Activated naive CD8-positive, alpha-beta T cell treated with anti-CD3 and anti-CD28 coated beads, Interleukin-2, amount 10 ng/mL, durations not matched to agents 7 days and 5 days (primary cell): ENCODE results near the gene FXYD3. TPM values are rescaled to one million over a fixed set of nuclear protein-coding genes. Genes with fewer than 3 reads are reported as not detected.

Experiments
- ATAC-seq: fragments of 150-1000 bp; cut with Tn5 transposase; one replicate; pipeline ENCODE4 v1.10.0; 2021; ENCODE audit warnings: low read depth, moderate library complexity
- POLR2A ChIA-PET: fragments of 350-600 bp; sonication (Branson Sonifier 250); formaldehyde crosslinking; loops from one replicate; lab custom pipeline; 2021; ENCODE audit warnings: antibody characterized with exemption; lab: Charles Lee
- DNase-seq: peaks from one replicate; pipeline ENCODE4 v3.0.0; 2021
- H3K27ac Mint-ChIP-seq: one replicate; pipeline ENCODE4 v1.8.0; 2022; ENCODE audit warnings: mild to moderate bottlenecking, mixed read lengths
- H3K27me3 Mint-ChIP-seq: one replicate; pipeline ENCODE4 v1.8.0; 2022; ENCODE audit warnings: mild to moderate bottlenecking, moderate library complexity, mixed read lengths
- H3K36me3 Mint-ChIP-seq: one replicate; pipeline ENCODE4 v1.8.0; 2021; ENCODE audit warnings: mild to moderate bottlenecking, mixed read lengths
- H3K4me1 Mint-ChIP-seq: one replicate; pipeline ENCODE4 v1.8.0; 2021; ENCODE audit warnings: mixed read lengths
- H3K4me3 Mint-ChIP-seq: one replicate; pipeline ENCODE4 v1.8.0; 2022; ENCODE audit warnings: mild to moderate bottlenecking, moderate library complexity, mixed read lengths
- H3K9me3 Mint-ChIP-seq: one replicate; pipeline ENCODE4 v1.8.0; 2021; ENCODE audit warnings: mixed read lengths
- total RNA-seq, 2 experiments: library from RNA; stranded (reverse); gene quantifications; one replicate each; pipeline ENCODE4 v1.2.3, GENCODE V29; 2021

Gene FXYD3
- total RNA-seq, 2 experiments from 2014 or later = not detected

- peaks cover 86% of the 10 kb centered on the region for H3K36me3 Mint-ChIP-seq
- ATAC-seq = no peak
- peaks cover 31% of the 10 kb centered on the region for H3K9me3 Mint-ChIP-seq
- H3K27me3 Mint-ChIP-seq = no peaks in the 10 kb centered on the region
- no peak overlapping the region for H3K27ac Mint-ChIP-seq
- no peak for DNase-seq
- peaks cover 33% of the 10 kb centered on the region for H3K4me1 Mint-ChIP-seq
- POLR2A ChIA-PET = no interaction called here
- H3K4me3 Mint-ChIP-seq = no peak overlapping the region
Measured at GRCh38 chr19:35164418-35164817, 48.8 kb downstream of the FXYD3 start.

GRCh38 chr19:35165200-35166058, 49.8 kb downstream of the FXYD3 start:
- POLR2A ChIA-PET = interaction anchor here (0.6 to 2.3 kb wide), 3 partner anchors 8 to 54 kb away, joined by 3 to 19 read pairs (median 4); partner anchors contain the start of gene FXYD5

GRCh38 chr19:35166100-35167063, 50.8 kb downstream of the FXYD3 start:
- H3K4me3 Mint-ChIP-seq = peak overlapping the region; percentile 56
- peaks cover 34% of the 10 kb centered on the region for H3K4me1 Mint-ChIP-seq
- peaks cover 25% of the 10 kb centered on the region for H3K9me3 Mint-ChIP-seq
- H3K27ac Mint-ChIP-seq = peak overlapping the region; percentile 91
- peaks cover 81% of the 10 kb centered on the region for H3K36me3 Mint-ChIP-seq
- ATAC-seq = no peak
- POLR2A ChIA-PET = interaction anchor here (0.6 to 2.4 kb wide), 5 partner anchors 9 to 55 kb away, joined by 3 to 19 read pairs (median 5); partner anchors contain the start of gene FXYD5
- H3K27me3 Mint-ChIP-seq = no peaks in the 10 kb centered on the region
- no peak for DNase-seq

More at GRCh38 chr19:35165200-35166058, 49.8 kb downstream of the FXYD3 start:
- H3K9me3 Mint-ChIP-seq = peaks cover 31% of the 10 kb centered on the region
- H3K27me3 Mint-ChIP-seq = no peaks in the 10 kb centered on the region
- peak overlapping the region; percentile 48 for H3K27ac Mint-ChIP-seq
- no peak overlapping the region for H3K4me3 Mint-ChIP-seq
- no peak for DNase-seq
- peaks cover 82% of the 10 kb centered on the region for H3K36me3 Mint-ChIP-seq
- H3K4me1 Mint-ChIP-seq = peaks cover 35% of the 10 kb centered on the region
- no peak for ATAC-seq

GRCh38 chr19:35167251-35168119, 51.9 kb downstream of the FXYD3 start:
- H3K27me3 Mint-ChIP-seq = no peaks in the 10 kb centered on the region
- DNase-seq = no peak
- peaks cover 80% of the 10 kb centered on the region for H3K36me3 Mint-ChIP-seq
- H3K27ac Mint-ChIP-seq = peak overlapping the region; percentile 91
- peaks cover 19% of the 10 kb centered on the region for H3K9me3 Mint-ChIP-seq
- ATAC-seq = peak; percentile 48
- POLR2A ChIA-PET = interaction anchor here (1.0 to 2.4 kb wide), 7 partner anchors 10 to 44 kb away, joined by 3 to 19 read pairs (median 5); partner anchors contain the start of gene FXYD5
- H3K4me1 Mint-ChIP-seq = peaks cover 36% of the 10 kb centered on the region
- H3K4me3 Mint-ChIP-seq = peak overlapping the region; percentile 56

GRCh38 chr19:35168196-35168595, 52.6 kb downstream of the FXYD3 start:
- POLR2A ChIA-PET = interaction anchor here (1.2 to 2.4 kb wide), 5 partner anchors 10 to 43 kb away, joined by 3 to 19 read pairs (median 5); partner anchors contain the start of gene FXYD5
- H3K27ac Mint-ChIP-seq = peak overlapping the region; percentile 57
- DNase-seq (no peak), ATAC-seq (no peak)
- H3K4me1 Mint-ChIP-seq = peaks cover 36% of the 10 kb centered on the region
- H3K9me3 Mint-ChIP-seq = peaks cover 14% of the 10 kb centered on the region
- H3K4me3 Mint-ChIP-seq = no peak overlapping the region
- H3K36me3 Mint-ChIP-seq = peaks cover 79% of the 10 kb centered on the region
- no peaks in the 10 kb centered on the region for H3K27me3 Mint-ChIP-seq

- Mint-ChIP-seq H3K36me3 (peaks cover 77% of the 10 kb centered on the region), H3K4me3 (no peak overlapping the region), H3K27ac (peak overlapping the region; percentile 51), H3K9me3 (peaks cover 10% of the 10 kb centered on the region), H3K27me3 (no peaks in the 10 kb centered on the region), H3K4me1 (peaks cover 34% of the 10 kb centered on the region)
- DNase-seq = no peak
- POLR2A ChIA-PET = interaction anchor here (1.2 to 2.5 kb wide), 5 partner anchors 9 to 37 kb away, joined by 3 to 10 read pairs (median 5); partner anchors contain the start of gene FXYD5
- ATAC-seq = no peak
Measured at GRCh38 chr19:35169221-35169995, 53.8 kb downstream of the FXYD3 start.

GRCh38 chr19:35170359-35171061, 54.9 kb downstream of the FXYD3 start:
- H3K9me3 Mint-ChIP-seq = peaks cover 9% of the 10 kb centered on the region
- peaks cover 34% of the 10 kb centered on the region for H3K4me1 Mint-ChIP-seq
- peaks cover 66% of the 10 kb centered on the region for H3K36me3 Mint-ChIP-seq
- DNase-seq = no peak
- no peak overlapping the region for H3K4me3 Mint-ChIP-seq
- POLR2A ChIA-PET = interaction anchor here (1.6 to 2.5 kb wide), 3 partner anchors 11 to 36 kb away, joined by 5 to 10 read pairs (median 5); partner anchors contain the start of gene FXYD5
- no peak for ATAC-seq
- H3K27ac Mint-ChIP-seq = peak overlapping the region; percentile 32
- H3K27me3 Mint-ChIP-seq = no peaks in the 10 kb centered on the region

GRCh38 chr19:35171730-35172129, 56.1 kb downstream of the FXYD3 start:
- peaks cover 28% of the 10 kb centered on the region for H3K4me1 Mint-ChIP-seq
- DNase-seq = no peak
- peaks cover 54% of the 10 kb centered on the region for H3K36me3 Mint-ChIP-seq
- no peaks in the 10 kb centered on the region for H3K27me3 Mint-ChIP-seq
- ATAC-seq = peak; percentile 56
- H3K4me3 Mint-ChIP-seq = peak overlapping the region; percentile 40
- no peaks in the 10 kb centered on the region for H3K9me3 Mint-ChIP-seq
- POLR2A ChIA-PET = interaction anchor here (0.6 to 2.9 kb wide), 6 partner anchors 8 to 40 kb away, joined by 3 to 14 read pairs (median 6); partner anchors contain the start of gene FXYD5
- H3K27ac Mint-ChIP-seq = peak overlapping the region; percentile 79

Other genes starting within 250 kb of the FXYD3 start
- gene ZNF30, start 188.9 kb upstream of the FXYD3 start, total RNA-seq = 1 to 10 TPM; 5.7 to 5.9 TPM
- gene ZNF792, start 151.6 kb upstream of the FXYD3 start, total RNA-seq = 10 to 100 TPM; 21.4 to 24.9 TPM
- gene GRAMD1A, start 115.5 kb upstream of the FXYD3 start, total RNA-seq = 100 to 1,000 TPM; 173 to 187 TPM
- 1 to 10 TPM in 1 of 2 experiments, under 1 TPM in 1; 0.85 to 1.2 TPM for gene SCN1B, start 85.4 kb upstream of the FXYD3 start, total RNA-seq
- under 1 TPM in 1 of 2 experiments, not detected in 1; 0.20 TPM for gene HPN, start 74.1 kb upstream of the FXYD3 start, total RNA-seq
- under 1 TPM; 0.28 to 0.44 TPM for gene LGI4, start 19.2 kb downstream of the FXYD3 start, total RNA-seq
- not detected for gene FXYD1, start 23.0 kb downstream of the FXYD3 start, total RNA-seq
- 1 to 10 TPM; 5.3 to 6.5 TPM for gene FXYD7, start 27.4 kb downstream of the FXYD3 start, total RNA-seq
- gene FXYD5, start 38.9 kb downstream of the FXYD3 start, total RNA-seq = 100 to 1,000 TPM; 353 to 360 TPM
- not detected for gene FAM187B, start 112.9 kb downstream of the FXYD3 start, total RNA-seq
- gene LSR, start 133.2 kb downstream of the FXYD3 start, total RNA-seq = 10 to 100 TPM; 33.2 to 36.3 TPM
- 100 to 1,000 TPM; 149 to 159 TPM for gene USF2, start 153.1 kb downstream of the FXYD3 start, total RNA-seq
- gene HAMP, start 166.7 kb downstream of the FXYD3 start, total RNA-seq = 1 to 10 TPM; 1.0 to 1.1 TPM
- under 1 TPM; 0.11 to 0.39 TPM for gene MAG, start 176.3 kb downstream of the FXYD3 start, total RNA-seq
- 1 to 10 TPM; 1.7 to 1.8 TPM for gene CD22, start 213.4 kb downstream of the FXYD3 start, total RNA-seq
- not detected for gene FFAR1, start 232.1 kb downstream of the FXYD3 start, total RNA-seq
- gene FFAR3, start 242.6 kb downstream of the FXYD3 start, total RNA-seq = not detected